ENCODE measurements around the gene UCK1.

The UCK1 gene

GRCh38 chr9:131490514-131490913 lies 40.5 kb downstream of the UCK1 start:
- Histone ChIP-seq H3K9me3 (ENCODE audit: insufficient read depth, low read length, severe bottlenecking) (no peaks in the 10 kb centered on the region), H3K27ac (ENCODE audit: low read length) (no peak overlapping the region), H3K4me2 (ENCODE audit: insufficient read depth, low read length) (no peak overlapping the region), H3K79me2 (ENCODE audit: insufficient read depth, low read length) (no peaks in the 10 kb centered on the region), H4K20me1 (ENCODE audit: insufficient read depth, low read length) (peaks cover 43% of the 10 kb centered on the region; the same call in 1 of the 2 replicates), H3K36me3 (ENCODE audit: insufficient read depth, low read length) (peaks cover 100% of the 10 kb centered on the region), H3K4me1 (ENCODE audit: insufficient read depth, low read length) (no peaks in the 10 kb centered on the region), H3K27me3 (ENCODE audit: insufficient read depth, low read length, poor library complexity) (no peaks in the 10 kb centered on the region), H3K4me3 (ENCODE audit: low read depth in 1 of 2, low read length in 2 of 2) (no peak overlapping the region), H3K9ac (ENCODE audit: low read depth, low read length) (no peak overlapping the region), H2AFZ (ENCODE audit: low read depth, low read length) (no peak overlapping the region)
- DNase-seq (no peak), ATAC-seq (ENCODE audit: insufficient read depth, low read depth) (no peak)
- TF ChIP-seq EZH2 (IDR thresholded peaks at IDR 0.05; ENCODE audit: borderline replicate concordance, low read depth, low read length, severe bottlenecking): no peak
- TF ChIP-seq, protein P1, sequence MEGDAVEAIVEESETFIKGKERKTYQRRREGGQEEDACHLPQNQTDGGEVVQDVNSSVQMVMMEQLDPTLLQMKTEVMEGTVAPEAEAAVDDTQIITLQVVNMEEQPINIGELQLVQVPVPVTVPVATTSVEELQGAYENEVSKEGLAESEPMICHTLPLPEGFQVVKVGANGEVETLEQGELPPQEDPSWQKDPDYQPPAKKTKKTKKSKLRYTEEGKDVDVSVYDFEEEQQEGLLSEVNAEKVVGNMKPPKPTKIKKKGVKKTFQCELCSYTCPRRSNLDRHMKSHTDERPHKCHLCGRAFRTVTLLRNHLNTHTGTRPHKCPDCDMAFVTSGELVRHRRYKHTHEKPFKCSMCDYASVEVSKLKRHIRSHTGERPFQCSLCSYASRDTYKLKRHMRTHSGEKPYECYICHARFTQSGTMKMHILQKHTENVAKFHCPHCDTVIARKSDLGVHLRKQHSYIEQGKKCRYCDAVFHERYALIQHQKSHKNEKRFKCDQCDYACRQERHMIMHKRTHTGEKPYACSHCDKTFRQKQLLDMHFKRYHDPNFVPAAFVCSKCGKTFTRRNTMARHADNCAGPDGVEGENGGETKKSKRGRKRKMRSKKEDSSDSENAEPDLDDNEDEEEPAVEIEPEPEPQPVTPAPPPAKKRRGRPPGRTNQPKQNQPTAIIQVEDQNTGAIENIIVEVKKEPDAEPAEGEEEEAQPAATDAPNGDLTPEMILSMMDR (IDR thresholded peaks at IDR 0.05; ENCODE audit: borderline replicate concordance, extremely low read depth, low read length, poor library complexity, severe bottlenecking): no peak

DNA sequence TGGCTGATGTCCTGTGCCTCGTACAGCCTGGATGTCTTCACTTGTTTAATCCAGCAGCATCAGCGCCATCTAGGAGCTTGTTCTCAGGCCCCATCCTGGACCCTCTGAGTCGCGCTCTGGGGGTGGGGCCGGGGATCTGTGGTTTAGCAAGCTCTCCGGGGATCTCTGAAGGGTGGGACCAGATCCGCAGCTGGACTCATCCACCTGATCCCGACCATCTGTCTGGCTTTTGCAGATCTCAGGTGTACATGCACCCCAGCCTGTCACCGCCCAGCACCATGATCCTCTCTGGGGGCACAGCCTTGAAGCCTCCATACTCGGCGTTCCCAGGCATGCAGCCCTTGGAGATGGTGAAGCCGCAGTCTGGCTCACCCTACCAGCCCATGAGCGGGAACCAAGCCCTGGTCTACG lies 43.4 kb downstream of the UCK1 start:
- Histone ChIP-seq H4K20me1 (ENCODE audit: insufficient read depth, low read length) (peaks cover 47% of the 10 kb centered on the region; the same call in 1 of the 2 replicates), H3K79me2 (ENCODE audit: insufficient read depth, low read length) (peaks cover 3% of the 10 kb centered on the region; the same call in 1 of the 2 replicates), H3K9me3 (ENCODE audit: insufficient read depth, low read length, severe bottlenecking) (no peaks in the 10 kb centered on the region), H3K4me1 (ENCODE audit: insufficient read depth, low read length) (no peaks in the 10 kb centered on the region), H3K4me2 (ENCODE audit: insufficient read depth, low read length) (no peak overlapping the region), H3K27ac (ENCODE audit: low read length) (no peak overlapping the region), H3K36me3 (ENCODE audit: insufficient read depth, low read length) (peaks cover 100% of the 10 kb centered on the region), H2AFZ (ENCODE audit: low read depth, low read length) (no peak overlapping the region), H3K9ac (ENCODE audit: low read depth, low read length) (no peak overlapping the region), H3K27me3 (ENCODE audit: insufficient read depth, low read length, poor library complexity) (no peaks in the 10 kb centered on the region), H3K4me3 (ENCODE audit: low read depth in 1 of 2, low read length in 2 of 2) (no peak overlapping the region)
- no peak for DNase-seq
- TF ChIP-seq, protein P1 (IDR thresholded peaks at IDR 0.05; ENCODE audit: borderline replicate concordance, extremely low read depth, low read length, poor library complexity, severe bottlenecking): no peak
- TF ChIP-seq EZH2 (IDR thresholded peaks at IDR 0.05; ENCODE audit: borderline replicate concordance, low read depth, low read length, severe bottlenecking): no peak
- ATAC-seq (ENCODE audit: insufficient read depth, low read depth): no peak

- no peak overlapping the region for H3K4me3 ChIP-seq (ENCODE audit: low read depth in 1 of 2, low read length in 2 of 2)
- H3K9ac ChIP-seq (ENCODE audit: low read depth, low read length): no peak overlapping the region
- H4K20me1 ChIP-seq (ENCODE audit: insufficient read depth, low read length): peaks cover 44% of the 10 kb centered on the region; the same call in 1 of the 2 replicates
- no peak overlapping the region for H2AFZ ChIP-seq (ENCODE audit: low read depth, low read length)
- H3K4me2 ChIP-seq (ENCODE audit: insufficient read depth, low read length): no peak overlapping the region
- no peaks in the 10 kb centered on the region for H3K27me3 ChIP-seq (ENCODE audit: insufficient read depth, low read length, poor library complexity)
- H3K27ac ChIP-seq (ENCODE audit: low read length): no peak overlapping the region
- no peaks in the 10 kb centered on the region for H3K9me3 ChIP-seq (ENCODE audit: insufficient read depth, low read length, severe bottlenecking)
- DNase-seq: no peak
- no peak for ATAC-seq (ENCODE audit: insufficient read depth, low read depth)
- H3K36me3 ChIP-seq (ENCODE audit: insufficient read depth, low read length): peaks cover 100% of the 10 kb centered on the region
- no peaks in the 10 kb centered on the region for H3K4me1 ChIP-seq (ENCODE audit: insufficient read depth, low read length)
- peaks cover 3% of the 10 kb centered on the region; the same call in 1 of the 2 replicates for H3K79me2 ChIP-seq (ENCODE audit: insufficient read depth, low read length)
- TF ChIP-seq EZH2 (IDR thresholded peaks at IDR 0.05; ENCODE audit: borderline replicate concordance, low read depth, low read length, severe bottlenecking): no peak
- TF ChIP-seq, protein P1 (IDR thresholded peaks at IDR 0.05; ENCODE audit: borderline replicate concordance, extremely low read depth, low read length, poor library complexity, severe bottlenecking): no peak
Measured at GRCh38 chr9:131487001-131487400, 44.1 kb downstream of the UCK1 start.
